H1 (cell line): ENCODE results near the gene CEBPE. TPM values are rescaled to one million over a fixed set of nuclear protein-coding genes. Genes with fewer than 3 reads are reported as not detected.

Source experiments
- CTCF ChIA-PET: fragments of 300-600 bp; sonication (Branson Sonifier 250); formaldehyde crosslinking; loops from one replicate; lab custom pipeline; 2021; ENCODE audit not compliant: partially characterized antibody; lab: Charles Lee
- POLR2A ChIA-PET: fragments of 300-600 bp; sonication (Branson Sonifier 250); formaldehyde crosslinking; loops from one replicate; lab custom pipeline; 2021; ENCODE audit warnings: inconsistent platforms; ENCODE audit not compliant: partially characterized antibody; lab: Charles Lee
- DNase-seq, 2 experiments: peaks; one replicate each; pipeline versions ENCODE4 v3.0.0 to v3.0.0-alpha.2; 2010 to 2022; ENCODE audit warnings: low spot score in 2 of 2, low read depth in 1 of 2, mixed read lengths in 1 of 2
- FAIRE-seq: peaks from 2 replicates; lab custom pipeline; 2011; peaks lifted over from hg19 to GRCh38; lab: Jason Lieb, UNC
- H2AFZ ChIP-seq: 2 replicates; pipeline ENCODE4 v1.8.1; 2012; ENCODE audit warnings: low read length, inconsistent platforms
- H2AK5ac ChIP-seq: 2 replicates; pipeline ENCODE4 v1.6.1; 2013; ENCODE audit warnings: low read depth, low read length
- H2BK120ac ChIP-seq: replicated peaks from 2 replicates; pipeline ENCODE3; 2013; ENCODE audit warnings: low read depth, low read length, inconsistent platforms
- H2BK12ac ChIP-seq: 2 replicates; pipeline ENCODE4 v1.6.1; 2013; ENCODE audit warnings: low read depth, low read length
- H2BK15ac ChIP-seq: 2 replicates; pipeline ENCODE4 v1.6.1; 2013; ENCODE audit warnings: low read length
- H2BK20ac ChIP-seq: 2 replicates; pipeline ENCODE4 v1.6.1; 2013; ENCODE audit warnings: low read length
- H2BK5ac ChIP-seq: 2 replicates; pipeline ENCODE4 v1.6.1; 2013; ENCODE audit warnings: low read depth, low read length
- H3K14ac ChIP-seq: 2 replicates; pipeline ENCODE4 v1.6.1; 2013; ENCODE audit warnings: inconsistent platforms; ENCODE audit not compliant: insufficient read length
- H3K18ac ChIP-seq: 2 replicates; pipeline ENCODE4 v1.6.1; 2013; ENCODE audit warnings: low read length; ENCODE audit errors: extremely low read depth
- H3K23ac ChIP-seq: 2 replicates; pipeline ENCODE4 v1.6.1; 2013; ENCODE audit warnings: inconsistent platforms; ENCODE audit not compliant: insufficient read length
- H3K23me2 ChIP-seq: 2 replicates; pipeline ENCODE4 v1.6.1; 2013; ENCODE audit warnings: low read depth, low read length
- H3K27ac ChIP-seq: 2 replicates; pipeline ENCODE4 v1.6.1; 2011; ENCODE audit warnings: low read depth, low read length, inconsistent platforms
- H3K27me3 ChIP-seq, 4 experiments: replicated peaks in 1 of 4; 1 replicate in 1 of 4; 2 replicates in 3 of 4; pipeline versions ENCODE4 v1.6.1 to v1.8.1; 2011 to 2013; ENCODE audit warnings: low read length in 3 of 4, mild to moderate bottlenecking in 3 of 4, inconsistent platforms in 2 of 4, mixed read lengths in 2 of 4, moderate library complexity in 1 of 4; ENCODE audit not compliant: control insufficient read depth in 3 of 4, insufficient read depth in 3 of 4; ENCODE audit errors: extremely low read depth in 1 of 4
- H3K36me3 ChIP-seq, 4 experiments: 2 replicates each; pipeline versions ENCODE4 v1.6.1 to v1.8.1; 2011 to 2013; ENCODE audit warnings: mild to moderate bottlenecking in 4 of 4, low read length in 3 of 4, moderate library complexity in 2 of 4, control low read depth in 1 of 4, inconsistent platforms in 1 of 4; ENCODE audit not compliant: insufficient read depth in 4 of 4, control insufficient read depth in 2 of 4
- H3K4ac ChIP-seq: replicated peaks from 2 replicates; pipeline ENCODE3; 2013; ENCODE audit warnings: low read length, low read depth, mixed read lengths, inconsistent platforms; ENCODE audit not compliant: insufficient read length
- H3K4me1 ChIP-seq, 4 experiments: replicated peaks in 1 of 4; 1 replicate in 1 of 4; 2 replicates in 3 of 4; pipeline versions ENCODE4 v1.6.1 to v1.8.1; 2011 to 2013; ENCODE audit warnings: low read length in 3 of 4, inconsistent platforms in 2 of 4, mixed read lengths in 1 of 4; ENCODE audit not compliant: insufficient read depth in 4 of 4, control insufficient read depth in 3 of 4
- H3K4me2 ChIP-seq, 2 experiments: 2 replicates each; pipeline versions ENCODE4 v1.6.1 to v1.8.1; 2011 to 2013; ENCODE audit warnings: low read depth in 2 of 2, low read length in 2 of 2, control low read depth in 1 of 2, inconsistent platforms in 1 of 2, mild to moderate bottlenecking in 1 of 2; ENCODE audit not compliant: insufficient read depth in 1 of 2
- H3K4me3 ChIP-seq, 4 experiments: fragments of 200-600, 300-600 bp in 1 of 4; sonication (generic), shearing (Covaris generic), sonication (Bioruptor Twin) in 1 of 4; 2 replicates each; pipeline versions ENCODE4 v1.5.1 to v1.8.1; 2011 to 2016; ENCODE audit warnings: low read length in 4 of 4, low read depth in 3 of 4, control low read depth in 2 of 4, inconsistent platforms in 2 of 4, mild to moderate bottlenecking in 2 of 4, mixed read lengths in 1 of 4, moderate library complexity in 1 of 4; ENCODE audit not compliant: insufficient read depth in 2 of 4; ENCODE audit errors: extremely low read depth in 1 of 4
- H3K56ac ChIP-seq: replicated peaks from 2 replicates; pipeline ENCODE3; 2013; ENCODE audit warnings: low read depth, mild to moderate bottlenecking, mixed read lengths, low read length, inconsistent platforms; ENCODE audit not compliant: insufficient read length
- H3K79me1 ChIP-seq: 2 replicates; pipeline ENCODE4 v1.6.1; 2013; ENCODE audit warnings: low read depth, low read length, control low read depth
- H3K79me2 ChIP-seq, 2 experiments: 2 replicates each; pipeline versions ENCODE4 v1.6.1 to v1.8.1; 2012 to 2013; ENCODE audit warnings: low read length in 2 of 2, mild to moderate bottlenecking in 2 of 2, inconsistent platforms in 1 of 2; ENCODE audit not compliant: insufficient read depth in 2 of 2, control insufficient read depth in 1 of 2
- H3K9ac ChIP-seq, 4 experiments: replicated peaks in 1 of 4; 1 replicate in 1 of 4; 2 replicates in 3 of 4; pipeline versions ENCODE4 v1.6.1 to v1.8.1; 2011 to 2013; ENCODE audit warnings: low read depth in 3 of 4, low read length in 3 of 4, control low read depth in 2 of 4, mild to moderate bottlenecking in 2 of 4, moderate library complexity in 2 of 4, inconsistent platforms in 1 of 4; ENCODE audit errors: extremely low read depth in 1 of 4
- H3K9me3 ChIP-seq, 2 experiments: 2 replicates each; pipeline versions ENCODE4 v1.6.1 to v1.8.1; 2012 to 2013; ENCODE audit warnings: mild to moderate bottlenecking in 2 of 2, moderate library complexity in 2 of 2, control low read depth in 1 of 2, inconsistent platforms in 1 of 2, low read depth in 1 of 2, low read length in 1 of 2, mixed read lengths in 1 of 2; ENCODE audit not compliant: insufficient read depth in 2 of 2
- H4K20me1 ChIP-seq, 2 experiments: replicated peaks in 1 of 2; 2 replicates each; pipeline versions ENCODE3 to v1.8.1; 2011 to 2013; ENCODE audit warnings: inconsistent platforms in 2 of 2, low read length in 2 of 2, mild to moderate bottlenecking in 1 of 2; ENCODE audit not compliant: insufficient read depth in 2 of 2, control insufficient read depth in 1 of 2
- H4K5ac ChIP-seq: 2 replicates; pipeline ENCODE4 v1.6.1; 2013; ENCODE audit warnings: low read length, low read depth, mixed read lengths, inconsistent platforms; ENCODE audit not compliant: insufficient read length
- H4K8ac ChIP-seq: 2 replicates; pipeline ENCODE4 v1.8.0; 2013; ENCODE audit warnings: mild to moderate bottlenecking, moderate library complexity, low read length, inconsistent platforms; ENCODE audit not compliant: insufficient read depth; ENCODE audit errors: extremely low read depth
- H4K91ac ChIP-seq: replicated peaks from 2 replicates; pipeline ENCODE3; 2013; ENCODE audit warnings: low read length, mixed read lengths, inconsistent platforms; ENCODE audit not compliant: insufficient read length
- POLR2A ChIP-seq, 2 experiments: IDR thresholded peaks; 1 replicate in 1 of 2; 2 replicates in 1 of 2; pipeline ENCODE4 v1.6.1; 2011; ENCODE audit warnings: low read depth in 2 of 2, low read length in 2 of 2, mild to moderate bottlenecking in 2 of 2; ENCODE audit errors: control extremely low read depth in 1 of 2
- POLR2AphosphoS5 ChIP-seq: IDR thresholded peaks from 2 replicates; pipeline ENCODE4 v1.6.1; 2011; ENCODE audit warnings: low read depth, low read length
- WGBS, 2 experiments: shearing (Covaris generic) in 1 of 2; methylation state at CpG; one replicate each; pipeline versions ENCODE4 v1.1.6 to v1.1.7; 2013 to 2015; ENCODE audit warnings: low lambda C conversion rate in 2 of 2, mixed read lengths in 2 of 2, inconsistent platforms in 1 of 2, low coverage in 1 of 2, missing lambda C conversion rate in 1 of 2; ENCODE audit not compliant: insufficient replicate concordance in 2 of 2, insufficient coverage in 1 of 2, insufficient read length in 1 of 2; ENCODE audit errors: extremely low coverage in 1 of 2, missing lambda C conversion rate in 1 of 2; 5-methylcytosine and 5-hydroxymethylcytosine counted together
- polyA plus RNA-seq, 7 experiments: library from polyadenylated mRNA; depleted of rRNA in 3 of 7; stranded (reverse) in 5 of 7; unstranded in 2 of 7; fragments of >200 nt in 5 of 7; fragments of 200-250 nt in 2 of 7; gene quantifications; 1 replicate in 5 of 7; 2 replicates in 1 of 7; 4 replicates in 1 of 7; pipeline versions ENCODE4 v1.2.1 to v1.2.3, GENCODE V29; 2011 to 2013; ENCODE audit warnings: missing spikeins in 2 of 7, mixed read lengths in 2 of 7
- total RNA-seq: library from RNA; stranded (reverse); fragmentation: NEBNext Ultra II Directional; extraction: Animal tissue kit (Norgen Biotek cat#: 25700); gene quantifications from 2 replicates; pipeline ENCODE4 v1.2.1, GENCODE V29; 2021
- TF ChIP-seq, protein P1 (sequence below): IDR thresholded peaks from 2 replicates; pipeline ENCODE4 v1.6.1; 2012; ENCODE audit warnings: inconsistent platforms
- TF ChIP-seq, protein P2 (sequence below): IDR thresholded peaks from 2 replicates; pipeline ENCODE4 v1.6.1; 2012; ENCODE audit warnings: inconsistent platforms

CEBPE gene
- total and polyA plus RNA-seq, 2 of the 8 experiments (the other 6 are each of a cell fraction or from before 2014, with no cell fraction given): 0.05 TPM; not detected in 1

DNA sequence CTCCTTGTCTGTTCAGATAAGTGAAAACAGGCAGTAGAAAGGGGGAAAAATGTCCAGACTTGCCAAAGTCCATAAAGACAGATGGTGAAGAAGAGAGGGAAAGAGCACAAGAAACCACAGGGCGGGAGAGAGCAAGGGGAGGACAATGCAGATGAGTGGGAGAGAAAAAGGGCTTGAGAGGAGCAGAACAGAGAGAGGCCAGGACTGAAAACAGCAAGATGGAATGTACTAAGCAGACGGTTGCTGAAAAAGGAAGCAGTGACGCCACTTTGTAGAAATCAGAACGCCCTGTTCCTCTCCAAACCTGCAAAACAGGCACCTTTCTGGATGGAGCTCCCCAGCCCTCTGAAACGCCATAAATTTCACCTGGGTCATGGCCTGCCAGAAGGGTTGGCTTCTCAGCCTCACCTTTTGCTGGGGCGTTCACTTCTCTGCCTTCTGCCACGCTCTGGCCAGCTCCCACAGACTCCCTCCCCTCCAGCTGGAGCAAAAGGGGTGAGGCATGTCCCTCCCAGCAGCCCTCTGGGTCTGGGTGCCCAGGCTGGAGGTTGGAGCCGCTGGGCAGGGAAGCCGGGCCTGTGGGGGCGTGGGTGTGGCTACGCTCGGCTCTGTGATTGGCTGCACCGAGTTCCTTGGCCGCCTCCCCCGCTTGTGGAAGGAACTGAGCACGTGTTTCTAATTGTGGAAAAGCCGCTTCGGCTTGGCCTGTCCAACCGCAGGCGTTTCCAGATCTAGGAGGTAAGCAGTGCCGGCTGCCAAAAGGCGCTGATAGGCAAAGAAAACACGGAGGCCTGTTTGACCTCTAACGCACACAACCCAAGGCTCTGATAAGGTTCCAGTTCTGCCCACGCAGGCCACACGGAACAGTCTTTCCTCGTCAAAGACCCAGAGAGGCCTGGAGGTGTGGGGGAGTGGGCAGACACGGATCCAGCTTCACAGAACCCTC lies 35.1 kb upstream of the CEBPE start:
- Histone ChIP-seq H4K8ac (no peak overlapping the region; the same call in 1 of the 2 replicates), H2AK5ac (peak overlapping the region; percentile 11; the same call in 1 of the 2 replicates), H3K36me3 (peaks cover 8 to 31% (median 19%) of the 10 kb centered on the region in 4 experiments; a peak in 7 of 8 replicates), H2BK5ac (peak overlapping the region; percentile 69), H2BK15ac (no peak overlapping the region), H3K9ac (no peak overlapping the region), H3K79me2 (no peaks in the 10 kb centered on the region), H3K4me3 (no peak overlapping the region), H3K4me1 (peaks cover 3 to 18% (median 11%) of the 10 kb centered on the region in 4 experiments), H3K23me2 (no peaks in the 10 kb centered on the region), H3K9me3 (no peaks in the 10 kb centered on the region), H2AFZ (no peak overlapping the region), H3K27me3 (no peaks in the 10 kb centered on the region), H3K27ac (no peak overlapping the region), H3K4me2 (no peak overlapping the region; a peak in 1 of 4 replicates), H3K56ac (no peak overlapping the region), H4K5ac (peak overlapping the region; percentile 34), H3K18ac (peak overlapping the region; percentile 78; the same call in 1 of the 2 replicates), H2BK120ac (peak overlapping the region; percentile 1), H3K23ac (no peak overlapping the region), H3K14ac (no peak overlapping the region), H2BK20ac (peak overlapping the region; percentile 36), H4K20me1 (no peaks in the 10 kb centered on the region), H3K79me1 (no peaks in the 10 kb centered on the region; the same call in 1 of the 2 replicates), H4K91ac (no peak overlapping the region), H2BK12ac (peak overlapping the region; percentile 30), H3K4ac (no peak overlapping the region)
- 88% methylated on average over 28 of the region's 28 CpGs; no CpG with 5 or more reads in 1 of the 2 experiments for WGBS, 2 experiments
- ChIA-PET CTCF (interaction anchor here (0.9 to 2.3 kb wide), 5 partner anchors 8 to 34 kb away, joined by 3 to 7 read pairs (median 6); no protein-coding TSS in a partner anchor), POLR2A (interaction anchor here (1.6 to 2.6 kb wide), 4 partner anchors 9 to 172 kb away, joined by 3 to 10 read pairs (median 5); partner anchors contain the start of gene AJUBA)
- DNase-seq (peak in 1 of 2 experiments; percentile 80), FAIRE-seq (no peak)
- TF ChIP-seq POLR2A (IDR thresholded peaks at IDR 0.05; ENCODE audit: control extremely low read depth in 1 of 2, low read depth in 2 of 2, low read length in 2 of 2): peak in 1 of 2 experiments; percentile 44; a peak in 1 of 3 replicates
- TF ChIP-seq, protein P1, sequence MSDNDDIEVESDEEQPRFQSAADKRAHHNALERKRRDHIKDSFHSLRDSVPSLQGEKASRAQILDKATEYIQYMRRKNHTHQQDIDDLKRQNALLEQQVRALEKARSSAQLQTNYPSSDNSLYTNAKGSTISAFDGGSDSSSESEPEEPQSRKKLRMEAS: peak; percentile 89
- TF ChIP-seq POLR2AphosphoS5: no peak
- TF ChIP-seq, protein P2, sequence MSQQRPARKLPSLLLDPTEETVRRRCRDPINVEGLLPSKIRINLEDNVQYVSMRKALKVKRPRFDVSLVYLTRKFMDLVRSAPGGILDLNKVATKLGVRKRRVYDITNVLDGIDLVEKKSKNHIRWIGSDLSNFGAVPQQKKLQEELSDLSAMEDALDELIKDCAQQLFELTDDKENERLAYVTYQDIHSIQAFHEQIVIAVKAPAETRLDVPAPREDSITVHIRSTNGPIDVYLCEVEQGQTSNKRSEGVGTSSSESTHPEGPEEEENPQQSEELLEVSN: peak; percentile 87
